CD1c-positive myeloid dendritic cell (primary cell): ENCODE data around the gene SLC9A8.
A peak's percentile ranks its signal among the peaks of the same experiment; 100 is the strongest.
"Not testable (repeated sequence)": the region's sequence is repeated elsewhere in the genome, so short reads cannot be mapped to it uniquely, and the experiment has no call there.

Source experiments
- DNase-seq: peaks from one replicate; pipeline ENCODE4 v3.0.0-alpha.2; 2016; ENCODE audit errors: extremely low spot score

SLC9A8 gene

GRCh38 chr20:49893242-49894072 is 80.8 kb downstream of the SLC9A8 start:
- DNase-seq, result peak; percentile 55

GRCh38 chr20:49894073-49894470 is 81.4 kb downstream of the SLC9A8 start:
- DNase-seq, result peak; percentile 35

GRCh38 chr20:49895474-49896093 is 83.0 kb downstream of the SLC9A8 start:
- not testable (repeated sequence) for DNase-seq

- DNase-seq, result peak; percentile 41
Observed at GRCh38 chr20:49896204-49896603, 83.6 kb downstream of the SLC9A8 start.

GRCh38 chr20:49899541-49900383 is 87.1 kb downstream of the SLC9A8 start:
- DNase-seq, result no peak

GRCh38 chr20:49901588-49901987 is 89.0 kb downstream of the SLC9A8 start:
- DNase-seq, result no peak

- no peak for DNase-seq
Observed at GRCh38 chr20:49904440-49905214, 92.0 kb downstream of the SLC9A8 start.

GRCh38 chr20:49905415-49906091 is 92.9 kb downstream of the SLC9A8 start:
- DNase-seq, result no peak

GRCh38 chr20:49906101-49906604 is 93.5 kb downstream of the SLC9A8 start:
- DNase-seq, result no peak

GRCh38 chr20:49906615-49907154 is 94.1 kb downstream of the SLC9A8 start:
- DNase-seq, result no peak

GRCh38 chr20:49907405-49908257 is 95.0 kb downstream of the SLC9A8 start:
- no peak for DNase-seq

GRCh38 chr20:49908258-49908565 is 95.6 kb downstream of the SLC9A8 start:
- DNase-seq, result no peak

- no peak for DNase-seq
Observed at GRCh38 chr20:49909499-49910339, 97.1 kb downstream of the SLC9A8 start.

- no peak for DNase-seq
Observed at GRCh38 chr20:49910340-49910706, 97.7 kb downstream of the SLC9A8 start.

GRCh38 chr20:49913399-49914047 is 100.9 kb downstream of the SLC9A8 start:
- DNase-seq, result no peak

- DNase-seq, result peak; percentile 65
Observed at GRCh38 chr20:49914310-49915117, 101.9 kb downstream of the SLC9A8 start.

- no peak for DNase-seq
Observed at GRCh38 chr20:49915118-49915379, 102.4 kb downstream of the SLC9A8 start.
